ENCODE measurements around the gene DPPA4.

DPPA4 gene

GRCh38 chr3:109339197-109339596 is 1.9 kb upstream of the DPPA4 start:
- DNase-seq (ENCODE audit: low read depth in 1 of 2, low spot score in 1 of 2): no peak

- no peak for DNase-seq (ENCODE audit: low read depth in 1 of 2, low spot score in 1 of 2)
Measured at GRCh38 chr3:109338322-109338721, 976 bp upstream of the DPPA4 start.

- no peak for DNase-seq (ENCODE audit: low read depth in 1 of 2, low spot score in 1 of 2)
Measured at GRCh38 chr3:109336291-109336861, 970 bp downstream of the DPPA4 start.

- DNase-seq (ENCODE audit: low read depth in 1 of 2, low spot score in 1 of 2): no peak
Measured at GRCh38 chr3:109334572-109334971, 2.8 kb downstream of the DPPA4 start.

GRCh38 chr3:109331692-109332091 is 5.7 kb downstream of the DPPA4 start:
- DNase-seq (ENCODE audit: low read depth in 1 of 2, low spot score in 1 of 2): no peak

- no peak for DNase-seq (ENCODE audit: low read depth in 1 of 2, low spot score in 1 of 2)
Measured at GRCh38 chr3:109330405-109330804, 6.9 kb downstream of the DPPA4 start.

GRCh38 chr3:109328202-109328601 is 9.1 kb downstream of the DPPA4 start:
- DNase-seq (ENCODE audit: low read depth in 1 of 2, low spot score in 1 of 2): no peak

- DNase-seq (ENCODE audit: low read depth in 1 of 2, low spot score in 1 of 2): no peak
Measured at GRCh38 chr3:109325657-109326056, 11.7 kb downstream of the DPPA4 start.

- DNase-seq (ENCODE audit: low read depth in 1 of 2, low spot score in 1 of 2): no peak
Measured at GRCh38 chr3:109325109-109325508, 12.2 kb downstream of the DPPA4 start.

- no peak for DNase-seq (ENCODE audit: low read depth in 1 of 2, low spot score in 1 of 2)
Measured at GRCh38 chr3:109316162-109316730, 21.1 kb downstream of the DPPA4 start, which contains the start of gene DPPA2. TSS of gene DPPA2 (minus strand) at chr3:109316517. CDS start at chr3:109314542, 1,975 bp downstream.

GRCh38 chr3:109313061-109313460 is 24.3 kb downstream of the DPPA4 start:
- no peak for DNase-seq (ENCODE audit: low read depth in 1 of 2, low spot score in 1 of 2)

- DNase-seq (ENCODE audit: low read depth in 1 of 2, low spot score in 1 of 2): no peak
Measured at GRCh38 chr3:109297496-109297895, 39.9 kb downstream of the DPPA4 start.

- no peak for DNase-seq (ENCODE audit: low read depth in 1 of 2, low spot score in 1 of 2)
Measured at GRCh38 chr3:109284071-109284470, 53.3 kb downstream of the DPPA4 start.

GRCh38 chr3:109278546-109278945 is 58.8 kb downstream of the DPPA4 start:
- no peak for DNase-seq (ENCODE audit: low read depth in 1 of 2, low spot score in 1 of 2)

GRCh38 chr3:109278141-109278540 is 59.2 kb downstream of the DPPA4 start:
- DNase-seq (ENCODE audit: low read depth in 1 of 2, low spot score in 1 of 2): no peak
